ENCODE results near the gene GPI.

Gene GPI

GRCh38 chr19:34363930-34364329 is 1.1 kb upstream of the GPI start:
- Histone ChIP-seq H3K27me3 (ENCODE audit: insufficient read depth, poor library complexity, severe bottlenecking) (no peaks in the 10 kb centered on the region), H3K27ac (replicated peaks) (no peak overlapping the region), H3K4me3 (replicated peaks; ENCODE audit: insufficient read depth, low read length) (no peak overlapping the region)
- TF ChIP-seq, protein P1, sequence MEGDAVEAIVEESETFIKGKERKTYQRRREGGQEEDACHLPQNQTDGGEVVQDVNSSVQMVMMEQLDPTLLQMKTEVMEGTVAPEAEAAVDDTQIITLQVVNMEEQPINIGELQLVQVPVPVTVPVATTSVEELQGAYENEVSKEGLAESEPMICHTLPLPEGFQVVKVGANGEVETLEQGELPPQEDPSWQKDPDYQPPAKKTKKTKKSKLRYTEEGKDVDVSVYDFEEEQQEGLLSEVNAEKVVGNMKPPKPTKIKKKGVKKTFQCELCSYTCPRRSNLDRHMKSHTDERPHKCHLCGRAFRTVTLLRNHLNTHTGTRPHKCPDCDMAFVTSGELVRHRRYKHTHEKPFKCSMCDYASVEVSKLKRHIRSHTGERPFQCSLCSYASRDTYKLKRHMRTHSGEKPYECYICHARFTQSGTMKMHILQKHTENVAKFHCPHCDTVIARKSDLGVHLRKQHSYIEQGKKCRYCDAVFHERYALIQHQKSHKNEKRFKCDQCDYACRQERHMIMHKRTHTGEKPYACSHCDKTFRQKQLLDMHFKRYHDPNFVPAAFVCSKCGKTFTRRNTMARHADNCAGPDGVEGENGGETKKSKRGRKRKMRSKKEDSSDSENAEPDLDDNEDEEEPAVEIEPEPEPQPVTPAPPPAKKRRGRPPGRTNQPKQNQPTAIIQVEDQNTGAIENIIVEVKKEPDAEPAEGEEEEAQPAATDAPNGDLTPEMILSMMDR (IDR thresholded peaks at IDR 0.05; ENCODE audit: insufficient read depth, low read length): no peak
- TF ChIP-seq GABPA (IDR thresholded peaks at IDR 0.05; ENCODE audit: low read depth) (no peak), SPI1 (IDR thresholded peaks at IDR 0.05; ENCODE audit: borderline replicate concordance, low read depth) (no peak), POLR2AphosphoS5 (IDR thresholded peaks at IDR 0.05; ENCODE audit: low read depth) (no peak)
- TF ChIP-seq, protein P2, sequence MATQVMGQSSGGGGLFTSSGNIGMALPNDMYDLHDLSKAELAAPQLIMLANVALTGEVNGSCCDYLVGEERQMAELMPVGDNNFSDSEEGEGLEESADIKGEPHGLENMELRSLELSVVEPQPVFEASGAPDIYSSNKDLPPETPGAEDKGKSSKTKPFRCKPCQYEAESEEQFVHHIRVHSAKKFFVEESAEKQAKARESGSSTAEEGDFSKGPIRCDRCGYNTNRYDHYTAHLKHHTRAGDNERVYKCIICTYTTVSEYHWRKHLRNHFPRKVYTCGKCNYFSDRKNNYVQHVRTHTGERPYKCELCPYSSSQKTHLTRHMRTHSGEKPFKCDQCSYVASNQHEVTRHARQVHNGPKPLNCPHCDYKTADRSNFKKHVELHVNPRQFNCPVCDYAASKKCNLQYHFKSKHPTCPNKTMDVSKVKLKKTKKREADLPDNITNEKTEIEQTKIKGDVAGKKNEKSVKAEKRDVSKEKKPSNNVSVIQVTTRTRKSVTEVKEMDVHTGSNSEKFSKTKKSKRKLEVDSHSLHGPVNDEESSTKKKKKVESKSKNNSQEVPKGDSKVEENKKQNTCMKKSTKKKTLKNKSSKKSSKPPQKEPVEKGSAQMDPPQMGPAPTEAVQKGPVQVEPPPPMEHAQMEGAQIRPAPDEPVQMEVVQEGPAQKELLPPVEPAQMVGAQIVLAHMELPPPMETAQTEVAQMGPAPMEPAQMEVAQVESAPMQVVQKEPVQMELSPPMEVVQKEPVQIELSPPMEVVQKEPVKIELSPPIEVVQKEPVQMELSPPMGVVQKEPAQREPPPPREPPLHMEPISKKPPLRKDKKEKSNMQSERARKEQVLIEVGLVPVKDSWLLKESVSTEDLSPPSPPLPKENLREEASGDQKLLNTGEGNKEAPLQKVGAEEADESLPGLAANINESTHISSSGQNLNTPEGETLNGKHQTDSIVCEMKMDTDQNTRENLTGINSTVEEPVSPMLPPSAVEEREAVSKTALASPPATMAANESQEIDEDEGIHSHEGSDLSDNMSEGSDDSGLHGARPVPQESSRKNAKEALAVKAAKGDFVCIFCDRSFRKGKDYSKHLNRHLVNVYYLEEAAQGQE (IDR thresholded peaks at IDR 0.05; ENCODE audit: insufficient replicate concordance, low read depth): no peak
- DNase-seq (ENCODE audit: low read depth in 1 of 2, low spot score in 1 of 2): no peak

DNA sequence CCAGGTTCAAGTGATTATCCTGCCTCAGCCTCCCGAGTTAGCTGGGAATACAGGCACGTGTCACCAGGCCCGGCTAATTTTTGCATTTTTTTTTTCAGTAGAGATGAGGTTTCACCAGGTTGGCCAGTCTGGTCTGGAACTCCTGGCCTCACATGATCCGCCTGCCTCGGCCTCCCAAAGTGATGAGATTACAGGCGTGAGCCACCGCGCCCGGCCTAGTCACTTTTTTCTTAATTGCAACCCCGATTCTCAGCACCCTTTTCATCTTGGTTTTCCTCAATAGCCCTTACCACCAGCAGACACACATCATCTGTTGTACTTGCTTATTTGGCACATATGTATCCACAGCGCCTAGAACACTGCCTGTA is 550 bp upstream of the GPI start:
- no peak for TF ChIP-seq GABPA (IDR thresholded peaks at IDR 0.05; ENCODE audit: low read depth)
- TF ChIP-seq POLR2AphosphoS5 (IDR thresholded peaks at IDR 0.05; ENCODE audit: low read depth): no peak
- TF ChIP-seq, protein P1 (IDR thresholded peaks at IDR 0.05; ENCODE audit: insufficient read depth, low read length): no peak
- TF ChIP-seq, protein P2 (IDR thresholded peaks at IDR 0.05; ENCODE audit: insufficient replicate concordance, low read depth): no peak
- no peak for TF ChIP-seq SPI1 (IDR thresholded peaks at IDR 0.05; ENCODE audit: borderline replicate concordance, low read depth)
- no peak for DNase-seq (ENCODE audit: low read depth in 1 of 2, low spot score in 1 of 2)
- peak overlapping the region; percentile 94 for H3K27ac ChIP-seq (replicated peaks)
- no peaks in the 10 kb centered on the region for H3K27me3 ChIP-seq (ENCODE audit: insufficient read depth, poor library complexity, severe bottlenecking)
- H3K4me3 ChIP-seq (replicated peaks; ENCODE audit: insufficient read depth, low read length): peak overlapping the region; percentile 66

DNA sequence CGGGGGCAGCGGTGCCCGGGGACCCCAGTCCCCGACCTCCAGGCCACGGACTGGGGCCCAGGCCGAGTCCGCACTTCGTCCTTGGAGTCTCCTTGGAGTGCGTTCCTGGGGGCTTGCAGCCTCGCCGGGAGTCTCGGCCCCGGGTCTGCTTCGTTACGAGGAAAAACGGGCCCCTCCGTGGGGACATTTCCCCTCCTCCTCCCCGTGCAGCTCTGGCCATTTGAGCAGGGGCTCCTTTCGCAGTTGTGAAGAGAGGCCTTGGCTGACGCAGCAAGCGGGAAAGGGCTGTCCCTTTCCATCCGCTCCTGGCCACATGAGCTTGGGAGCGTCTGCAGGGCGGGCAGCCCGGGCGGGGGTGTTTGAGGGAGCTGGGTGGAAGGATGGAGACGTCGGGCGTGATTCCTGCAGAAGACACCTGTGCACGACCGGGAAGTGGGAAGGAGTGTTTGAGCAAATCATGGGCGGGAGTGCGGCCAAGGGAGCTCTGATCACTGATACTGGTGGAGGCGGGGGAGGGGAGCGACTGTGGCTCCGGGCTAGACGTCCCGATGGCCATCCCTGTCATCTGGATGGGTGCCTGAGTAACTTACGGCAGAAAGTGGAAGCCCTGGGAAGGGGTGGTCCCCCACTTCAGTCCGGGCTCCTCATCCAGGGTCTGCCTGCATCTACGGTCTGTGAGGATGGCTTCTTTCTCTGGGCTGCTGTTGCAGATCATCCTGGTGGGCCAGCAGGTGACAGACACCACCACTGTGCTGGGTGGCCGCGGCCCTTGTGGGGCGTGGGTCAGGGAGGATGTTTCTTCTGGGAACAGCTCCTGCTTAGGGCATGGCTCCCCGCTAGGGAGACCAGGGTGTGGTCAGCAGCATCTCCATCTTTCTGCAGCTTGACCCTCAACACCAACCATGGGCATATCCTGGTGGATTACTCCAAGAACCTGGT is 736 bp downstream of the GPI start:
- peak; percentile 35 to 57 for DNase-seq (ENCODE audit: low read depth in 1 of 2, low spot score in 1 of 2)
- TF ChIP-seq, protein P1 (IDR thresholded peaks at IDR 0.05; ENCODE audit: insufficient read depth, low read length): no peak
- no peak for TF ChIP-seq POLR2AphosphoS5 (IDR thresholded peaks at IDR 0.05; ENCODE audit: low read depth)
- no peaks in the 10 kb centered on the region for H3K27me3 ChIP-seq (ENCODE audit: insufficient read depth, poor library complexity, severe bottlenecking)
- H3K27ac ChIP-seq (replicated peaks): peak overlapping the region; percentile 94
- peak overlapping the region; percentile 66 for H3K4me3 ChIP-seq (replicated peaks; ENCODE audit: insufficient read depth, low read length)
